Measurements from ENCODE around the gene PCK1.

PCK1 gene

DNA sequence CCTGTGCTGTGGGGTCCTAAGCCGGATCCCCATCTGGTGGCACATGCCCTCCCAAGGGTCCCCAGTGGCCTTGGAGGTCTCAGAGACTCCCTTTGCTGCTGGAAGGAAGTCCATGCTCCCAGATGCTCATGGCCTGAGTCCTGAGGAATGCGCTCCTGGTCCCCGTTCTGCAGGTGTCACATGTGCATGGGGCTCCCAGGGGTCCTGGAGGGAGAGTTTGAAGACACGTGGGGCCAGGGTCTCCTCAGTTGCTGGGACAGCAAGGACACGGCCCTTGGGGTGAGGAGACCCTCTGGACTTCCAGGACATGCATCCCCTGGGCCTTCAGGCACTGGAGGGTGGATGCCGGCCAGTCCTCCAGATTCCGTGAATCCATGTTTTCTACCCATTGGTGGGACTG lies 47.6 kb downstream of the PCK1 start:
- DNase-seq = no peak

- DNase-seq = no peak
Observed at GRCh38 chr20:57609086-57609841, 48.4 kb downstream of the PCK1 start.

GRCh38 chr20:57609842-57610167 lies 48.9 kb downstream of the PCK1 start:
- DNase-seq = no peak

DNA sequence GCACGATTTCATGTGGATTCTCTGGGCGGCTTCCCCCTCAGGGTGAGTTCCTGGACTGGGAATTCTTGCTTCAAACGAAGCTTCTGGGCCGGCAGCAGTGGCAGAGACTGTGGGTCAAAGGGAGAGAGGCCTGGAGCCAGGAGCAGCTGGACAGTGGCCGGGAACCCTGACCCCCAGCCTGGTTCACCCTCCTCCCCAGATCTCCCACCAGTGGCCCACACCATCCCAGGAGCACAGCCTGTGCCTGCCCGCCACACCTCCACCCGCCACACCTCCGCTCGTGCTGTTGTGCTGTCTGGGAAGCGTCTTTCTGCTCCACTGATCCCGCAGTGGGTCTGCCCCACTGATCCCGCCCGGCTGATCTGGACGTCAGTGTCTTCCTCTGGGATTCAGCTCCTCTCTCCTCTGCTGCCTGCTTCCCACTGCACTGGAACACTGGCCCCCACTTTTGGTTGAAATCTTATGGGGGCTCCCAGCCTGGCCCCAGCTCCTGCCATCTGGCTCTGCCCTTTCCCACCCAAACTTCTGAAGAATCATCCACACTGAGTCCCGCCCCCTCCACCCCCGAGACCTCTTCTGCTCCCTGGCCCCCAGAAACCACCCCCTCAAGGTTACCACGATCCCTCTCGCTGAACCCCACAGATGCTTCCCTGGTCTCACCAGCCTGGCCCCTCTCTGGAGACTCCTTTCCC lies 49.5 kb downstream of the PCK1 start:
- DNase-seq = no peak

DNA sequence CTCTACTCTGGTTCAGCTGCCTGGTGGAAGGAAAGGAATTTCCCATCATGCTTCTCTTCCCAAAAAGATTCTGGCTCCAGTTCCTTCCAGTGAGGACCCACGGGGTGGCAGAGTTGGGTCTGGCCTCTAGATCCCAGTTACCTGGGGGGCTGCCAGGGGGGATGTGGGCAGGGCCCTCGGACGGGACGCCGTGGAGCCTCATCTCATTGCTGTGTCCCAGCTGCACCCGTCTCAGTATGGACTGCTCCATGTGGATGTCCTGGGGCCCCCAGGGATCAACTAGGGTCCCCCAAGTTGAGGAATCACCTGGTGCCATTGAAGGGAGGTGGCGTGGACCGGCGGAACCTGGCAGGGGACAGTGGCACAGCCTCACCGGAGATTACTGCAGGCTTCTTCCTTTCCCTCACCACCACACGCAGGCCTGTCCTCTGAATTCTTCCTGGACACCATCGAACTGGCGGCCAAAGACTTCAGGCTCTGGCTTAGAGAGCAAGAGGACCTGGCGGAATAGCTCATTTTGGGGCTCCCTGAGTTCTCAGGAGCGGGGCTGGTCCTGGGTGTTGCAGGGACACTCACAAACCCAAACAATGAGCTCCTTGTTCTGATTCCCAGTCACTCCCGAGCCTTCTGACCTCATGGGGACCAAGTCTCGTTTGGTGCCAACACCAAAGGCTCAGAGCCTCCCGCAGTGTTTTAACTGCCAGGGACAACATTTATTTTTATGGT lies 50.8 kb downstream of the PCK1 start:
- DNase-seq = no peak

GRCh38 chr20:57612436-57612835 lies 51.5 kb downstream of the PCK1 start:
- no peak for DNase-seq

- no peak for DNase-seq
Observed at GRCh38 chr20:57612916-57613315, 52.0 kb downstream of the PCK1 start.

DNA sequence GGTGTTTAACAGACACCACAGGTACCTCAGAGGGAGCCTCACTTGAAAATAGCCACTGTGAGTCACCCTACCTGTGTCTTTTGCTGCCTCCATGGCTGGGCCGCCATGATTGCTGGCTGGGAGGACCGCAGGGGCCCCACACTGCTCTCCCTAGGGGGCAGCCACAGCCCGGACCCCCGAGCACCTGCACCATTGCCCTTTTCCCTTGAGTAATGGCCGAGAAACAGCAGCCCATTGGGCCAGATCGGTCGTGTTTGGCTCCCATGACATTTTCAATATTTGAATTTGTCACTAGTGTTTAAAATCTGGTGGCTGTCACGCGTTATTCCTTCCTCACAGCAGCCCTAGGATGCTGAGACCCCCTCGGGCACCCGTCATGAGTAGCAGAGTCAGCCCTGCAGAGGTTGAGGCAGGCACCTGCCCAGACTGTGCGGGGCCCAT lies 52.6 kb downstream of the PCK1 start:
- no peak for DNase-seq

DNA sequence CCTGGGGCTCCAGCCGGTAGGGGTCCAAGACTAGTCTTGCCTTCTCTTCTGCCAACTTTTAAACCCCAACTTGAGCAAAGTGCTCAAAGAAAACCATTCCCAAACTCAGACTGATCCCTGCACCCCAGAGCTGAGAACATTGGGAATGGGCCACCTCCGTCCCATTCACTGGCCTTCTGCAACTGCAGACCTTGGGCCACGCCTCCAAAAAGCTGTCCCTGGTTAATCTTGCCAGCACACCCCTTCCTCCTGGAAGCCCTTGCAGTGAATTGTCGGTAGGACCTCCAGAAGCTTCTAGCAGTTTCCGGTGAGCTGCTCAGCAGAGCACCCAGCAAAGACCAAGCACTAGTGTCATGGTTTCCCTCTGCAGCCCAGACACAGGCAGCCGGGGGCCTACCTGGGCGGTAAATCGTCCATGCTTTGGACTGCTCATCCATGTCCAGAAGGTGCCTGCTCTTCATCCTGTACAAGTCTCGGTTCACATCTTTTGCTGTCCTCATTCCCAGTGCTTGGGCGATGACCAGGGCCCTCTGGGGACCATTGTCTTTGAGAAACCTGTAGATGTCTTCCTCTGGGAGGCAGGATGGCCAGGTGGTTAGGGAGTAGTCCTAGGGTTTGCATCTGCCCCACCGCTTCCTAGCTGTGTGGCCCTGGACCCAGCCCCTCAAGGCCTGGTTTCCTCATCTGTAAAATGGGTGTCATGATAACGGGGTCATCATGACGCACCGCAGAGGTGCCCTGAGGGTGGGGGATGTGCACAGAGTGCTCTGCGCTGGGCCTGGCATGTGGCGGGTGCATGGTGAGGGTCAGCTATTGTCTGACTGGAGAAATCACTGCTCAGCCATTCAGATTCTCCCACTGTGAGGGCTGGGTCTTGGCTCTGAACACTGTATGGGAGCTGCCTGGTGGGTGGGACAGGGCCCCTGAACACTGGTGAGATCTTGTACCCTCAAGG lies 53.9 kb downstream of the PCK1 start:
- DNase-seq = no peak

GRCh38 chr20:57615445-57615811 lies 54.5 kb downstream of the PCK1 start:
- no peak for DNase-seq

- no peak for DNase-seq
Observed at GRCh38 chr20:57616143-57616951, 55.4 kb downstream of the PCK1 start.

- DNase-seq = no peak
Observed at GRCh38 chr20:57617079-57617795, 56.3 kb downstream of the PCK1 start.
